H9 (cell line): ENCODE results near the gene EPHA1. TPM values are rescaled to one million over a fixed set of nuclear protein-coding genes. Genes with fewer than 3 reads are reported as not detected.
"Not testable (repeated sequence)": the region's sequence is repeated elsewhere in the genome, so short reads cannot be mapped to it uniquely, and the experiment has no call there.

Experiments used
- DNase-seq: peaks from one replicate; pipeline ENCODE4 v3.0.0-alpha.2; 2017
- H2AFZ ChIP-seq: one replicate; pipeline ENCODE4 v1.6.1; 2013; ENCODE audit warnings: mild to moderate bottlenecking, low read length, control low read depth, moderate library complexity
- H2AK5ac ChIP-seq: 2 replicates; pipeline ENCODE4 v1.6.1; 2013; ENCODE audit warnings: low read length, control low read depth, mixed read lengths; ENCODE audit not compliant: insufficient read length
- H2BK120ac ChIP-seq: one replicate; pipeline ENCODE4 v1.6.1; 2013; ENCODE audit warnings: low read depth, mild to moderate bottlenecking, low read length, control low read depth, inconsistent platforms; ENCODE audit not compliant: poor library complexity, severe bottlenecking
- H2BK12ac ChIP-seq: 2 replicates; pipeline ENCODE4 v1.6.1; 2013; ENCODE audit warnings: low read length, control low read depth, mixed read lengths, low read depth; ENCODE audit not compliant: insufficient read length
- H2BK15ac ChIP-seq: 2 replicates; pipeline ENCODE4 v1.6.1; 2013; ENCODE audit warnings: low read depth, low read length, control low read depth
- H2BK20ac ChIP-seq: one replicate; pipeline ENCODE4 v1.6.1; 2013; ENCODE audit warnings: low read depth, mild to moderate bottlenecking, low read length, control low read depth, inconsistent platforms; ENCODE audit not compliant: poor library complexity, severe bottlenecking
- H2BK5ac ChIP-seq: 2 replicates; pipeline ENCODE4 v1.6.1; 2013; ENCODE audit warnings: low read length, control low read depth, mixed read lengths; ENCODE audit not compliant: insufficient read length
- H3K14ac ChIP-seq: 2 replicates; pipeline ENCODE4 v1.6.1; 2013; ENCODE audit warnings: low read length, control low read depth; ENCODE audit not compliant: insufficient read depth
- H3K18ac ChIP-seq: 2 replicates; pipeline ENCODE4 v1.6.1; 2013; ENCODE audit warnings: low read depth, mild to moderate bottlenecking, mixed read lengths, low read length, control low read depth; ENCODE audit not compliant: insufficient read length
- H3K23ac ChIP-seq: 2 replicates; pipeline ENCODE4 v1.6.1; 2013; ENCODE audit warnings: low read length, control low read depth, mixed read lengths, low read depth; ENCODE audit not compliant: insufficient read length
- H3K23me2 ChIP-seq: 2 replicates; pipeline ENCODE4 v1.6.1; 2013; ENCODE audit warnings: low read depth, mild to moderate bottlenecking, mixed read lengths, low read length, control low read depth; ENCODE audit not compliant: insufficient read length, poor library complexity, severe bottlenecking
- H3K27ac ChIP-seq: 2 replicates; pipeline ENCODE4 v1.5.1; 2013; ENCODE audit warnings: low read length, control low read depth, mixed read lengths, low read depth; ENCODE audit not compliant: insufficient read length
- H3K27me3 ChIP-seq: 2 replicates; pipeline ENCODE4 v1.6.1; 2013; ENCODE audit warnings: low read length, control low read depth, inconsistent platforms; ENCODE audit not compliant: insufficient read depth
- H3K4ac ChIP-seq: 2 replicates; pipeline ENCODE4 v1.6.1; 2013; ENCODE audit warnings: low read depth, mild to moderate bottlenecking, control low read depth, inconsistent platforms, low read length, moderate library complexity
- H3K4me1 ChIP-seq: 2 replicates; pipeline ENCODE4 v1.6.1; 2013; ENCODE audit warnings: low read length, control low read depth, inconsistent platforms; ENCODE audit not compliant: insufficient read depth
- H3K4me2 ChIP-seq: 2 replicates; pipeline ENCODE4 v1.6.1; 2013; ENCODE audit warnings: low read length, control low read depth, mixed read lengths; ENCODE audit not compliant: insufficient read length, insufficient read depth
- H3K56ac ChIP-seq: 2 replicates; pipeline ENCODE4 v1.6.1; 2013; ENCODE audit warnings: low read depth, mild to moderate bottlenecking, mixed read lengths, low read length, control low read depth; ENCODE audit not compliant: insufficient read length
- H3K79me1 ChIP-seq: 2 replicates; pipeline ENCODE4 v1.6.1; 2013; ENCODE audit warnings: low read depth, mild to moderate bottlenecking, moderate library complexity, low read length, control low read depth, inconsistent platforms; ENCODE audit not compliant: insufficient read depth, poor library complexity, severe bottlenecking
- H3K79me2 ChIP-seq: 2 replicates; pipeline ENCODE4 v1.6.1; 2013; ENCODE audit warnings: low read length, control low read depth, inconsistent platforms; ENCODE audit not compliant: insufficient read depth
- H3K9ac ChIP-seq: 2 replicates; pipeline ENCODE4 v1.6.1; 2013; ENCODE audit warnings: low read length, control low read depth, mixed read lengths; ENCODE audit not compliant: insufficient read length; ENCODE audit errors: extremely low read depth
- H3K9me3 ChIP-seq: one replicate; pipeline ENCODE4 v1.6.1; 2013; ENCODE audit warnings: low read depth, low read length, inconsistent platforms; ENCODE audit not compliant: control insufficient read depth
- H3T11ph ChIP-seq: one replicate; pipeline ENCODE4 v1.6.1; 2013; ENCODE audit warnings: mild to moderate bottlenecking, low read length, control low read depth, inconsistent platforms
- H4K20me1 ChIP-seq: one replicate; pipeline ENCODE4 v1.6.1; 2013; ENCODE audit not compliant: control insufficient read depth, insufficient read length, insufficient read depth
- H4K5ac ChIP-seq: 2 replicates; pipeline ENCODE4 v1.6.1; 2013; ENCODE audit warnings: low read depth, mild to moderate bottlenecking, mixed read lengths, low read length, control low read depth; ENCODE audit not compliant: insufficient read length
- H4K8ac ChIP-seq: replicated peaks from 2 replicates; pipeline ENCODE4 v1.6.1; 2013; ENCODE audit warnings: low read length, control low read depth, mixed read lengths, low read depth; ENCODE audit not compliant: insufficient read length
- H4K91ac ChIP-seq: 2 replicates; pipeline ENCODE4 v1.6.1; 2013; ENCODE audit warnings: low read depth, mild to moderate bottlenecking, moderate library complexity, mixed read lengths, low read length, control low read depth; ENCODE audit not compliant: insufficient read length
- H3K27ac Mint-ChIP-seq, 3 experiments: 2 replicates in 2 of 3; 3 replicates in 1 of 3; pipeline ENCODE4 v1.8.0; 2020 to 2021; ENCODE audit warnings: mixed read lengths in 3 of 3, mild to moderate bottlenecking in 1 of 3, moderate library complexity in 1 of 3
- H3K27me3 Mint-ChIP-seq: 2 replicates; pipeline ENCODE4 v1.8.0; 2021; ENCODE audit warnings: low read depth, mild to moderate bottlenecking, moderate library complexity, mixed read lengths
- H3K36me3 Mint-ChIP-seq, 3 experiments: 2 replicates in 2 of 3; 3 replicates in 1 of 3; pipeline ENCODE4 v1.8.0; 2020 to 2021; ENCODE audit warnings: low read depth in 3 of 3, mixed read lengths in 3 of 3; ENCODE audit not compliant: insufficient read depth in 1 of 3
- H3K4me1 Mint-ChIP-seq, 2 experiments: 2 replicates each; pipeline ENCODE4 v1.8.0; 2020; ENCODE audit warnings: mixed read lengths in 2 of 2
- H3K4me3 Mint-ChIP-seq, 2 experiments: 2 replicates in 1 of 2; 3 replicates in 1 of 2; pipeline ENCODE4 v1.8.0; 2020 to 2021; ENCODE audit warnings: mild to moderate bottlenecking in 2 of 2, mixed read lengths in 2 of 2, moderate library complexity in 1 of 2
- H3K9me3 Mint-ChIP-seq, 2 experiments: 2 replicates in 1 of 2; 3 replicates in 1 of 2; pipeline ENCODE4 v1.8.0; 2020; ENCODE audit warnings: mild to moderate bottlenecking in 2 of 2, mixed read lengths in 2 of 2, moderate library complexity in 1 of 2
- CTCF ChIP-seq: fragments of 200-600 bp; sonication (generic); conservative IDR thresholded peaks from 3 replicates; pipeline ENCODE4 v1.8.0; 2021; ENCODE audit warnings: antibody characterized with exemption, mild to moderate bottlenecking
- WGBS: extraction: QIAGEN DNeasy Blood & Tissue Kit; methylation state at CpG from one replicate; pipeline ENCODE4 v1.1.7; 2013; ENCODE audit warnings: missing lambda C conversion rate, low lambda C conversion rate, mixed read lengths; ENCODE audit not compliant: insufficient read length; ENCODE audit errors: extremely low coverage; 5-methylcytosine and 5-hydroxymethylcytosine counted together
- total RNA-seq: library from RNA; stranded (reverse); gene quantifications from 2 replicates; pipeline ENCODE4 v1.2.1, GENCODE V29; 2021

EPHA1 gene
- total RNA-seq, 1 experiment from 2014 or later: 109 TPM

- H3K27ac ChIP-seq: no peak overlapping the region
- H2AFZ ChIP-seq: no peak overlapping the region
- no peaks in the 10 kb centered on the region; the same call in 1 of the 2 replicates for H3K27me3 Mint-ChIP-seq
- no peak overlapping the region for H3K27ac Mint-ChIP-seq
- H3K18ac ChIP-seq: no peak overlapping the region
- H3K9ac ChIP-seq: no peak overlapping the region
- no peak overlapping the region for H3K4me2 ChIP-seq
- WGBS: no CpG with 5 or more reads among the region's 3 CpGs
- no peak overlapping the region for H3K4ac ChIP-seq
- no peak overlapping the region for H3T11ph ChIP-seq
- H3K14ac ChIP-seq: no peak overlapping the region
- H2BK5ac ChIP-seq: no peak overlapping the region
- H3K9me3 ChIP-seq: no peaks in the 10 kb centered on the region
- no peak overlapping the region for H2BK20ac ChIP-seq
- no peak overlapping the region for H2AK5ac ChIP-seq
- no peak overlapping the region for H2BK120ac ChIP-seq
- no peak overlapping the region for H4K8ac ChIP-seq
- H3K56ac ChIP-seq: no peak overlapping the region
- H3K27me3 ChIP-seq: no peaks in the 10 kb centered on the region
- H4K20me1 ChIP-seq: no peaks in the 10 kb centered on the region
- no peak overlapping the region for H4K5ac ChIP-seq
- peaks cover 17 to 30% (median 27%) of the 10 kb centered on the region in 3 experiments for H3K36me3 Mint-ChIP-seq
- H3K23ac ChIP-seq: no peak overlapping the region
- no peak for DNase-seq
- no peak overlapping the region for H3K4me3 Mint-ChIP-seq
- no peak for TF ChIP-seq CTCF
- H3K9me3 Mint-ChIP-seq: peaks cover 5 to 34% of the 10 kb centered on the region in 2 experiments; a peak in 4 of 5 replicates
- no peak overlapping the region for H4K91ac ChIP-seq
- peaks cover 3% of the 10 kb centered on the region for H3K4me1 ChIP-seq
- H3K23me2 ChIP-seq: no peaks in the 10 kb centered on the region
- H3K4me1 Mint-ChIP-seq: peaks cover 17 to 20% of the 10 kb centered on the region in 2 experiments
- no peak overlapping the region for H2BK15ac ChIP-seq
- no peaks in the 10 kb centered on the region for H3K79me1 ChIP-seq
- H2BK12ac ChIP-seq: no peak overlapping the region
- H3K79me2 ChIP-seq: no peaks in the 10 kb centered on the region
These were observed 13.4 kb upstream of the EPHA1 start for GRCh38 chr7:143422033-143422432.

- not testable (repeated sequence) for H4K8ac ChIP-seq, H3K4me2 ChIP-seq, H2BK12ac ChIP-seq, H3K79me2 ChIP-seq, H3K56ac ChIP-seq, H3K9me3 ChIP-seq, H3K14ac ChIP-seq, H3K23me2 ChIP-seq, H2AFZ ChIP-seq, H2AK5ac ChIP-seq, H4K5ac ChIP-seq, H3K9ac ChIP-seq, H2BK15ac ChIP-seq, H2BK5ac ChIP-seq, H3K27ac Mint-ChIP-seq, H3K4ac ChIP-seq, H4K20me1 ChIP-seq, H3K27me3 Mint-ChIP-seq, H3K4me1 ChIP-seq, DNase-seq, H3K4me3 Mint-ChIP-seq, H2BK20ac ChIP-seq, H2BK120ac ChIP-seq, H3K27me3 ChIP-seq, H3K27ac ChIP-seq, H3K23ac ChIP-seq, H3K18ac ChIP-seq, H3T11ph ChIP-seq, H4K91ac ChIP-seq, H3K79me1 ChIP-seq
- peaks cover 22% of the 10 kb centered on the region in 2 experiments for H3K4me1 Mint-ChIP-seq
- no CpG with 5 or more reads among the region's 3 CpGs for WGBS
- peaks cover 17 to 30% (median 27%) of the 10 kb centered on the region in 3 experiments for H3K36me3 Mint-ChIP-seq
- H3K9me3 Mint-ChIP-seq: peaks cover 5 to 34% of the 10 kb centered on the region in 2 experiments; a peak in 4 of 5 replicates
These were observed 12.0 kb upstream of the EPHA1 start for GRCh38 chr7:143420624-143421023.
